ENCODE results near the gene KIF1C. TPM values are rescaled to one million over a fixed set of nuclear protein-coding genes. Genes with fewer than 3 reads are reported as not detected.

The KIF1C gene
- total and polyA plus RNA-seq, 9 of the 15 experiments (the other 6 are each of a cell fraction or from before 2014, with no cell fraction given), result 0.38 to 68.4 (median 25.1) TPM

DNA sequence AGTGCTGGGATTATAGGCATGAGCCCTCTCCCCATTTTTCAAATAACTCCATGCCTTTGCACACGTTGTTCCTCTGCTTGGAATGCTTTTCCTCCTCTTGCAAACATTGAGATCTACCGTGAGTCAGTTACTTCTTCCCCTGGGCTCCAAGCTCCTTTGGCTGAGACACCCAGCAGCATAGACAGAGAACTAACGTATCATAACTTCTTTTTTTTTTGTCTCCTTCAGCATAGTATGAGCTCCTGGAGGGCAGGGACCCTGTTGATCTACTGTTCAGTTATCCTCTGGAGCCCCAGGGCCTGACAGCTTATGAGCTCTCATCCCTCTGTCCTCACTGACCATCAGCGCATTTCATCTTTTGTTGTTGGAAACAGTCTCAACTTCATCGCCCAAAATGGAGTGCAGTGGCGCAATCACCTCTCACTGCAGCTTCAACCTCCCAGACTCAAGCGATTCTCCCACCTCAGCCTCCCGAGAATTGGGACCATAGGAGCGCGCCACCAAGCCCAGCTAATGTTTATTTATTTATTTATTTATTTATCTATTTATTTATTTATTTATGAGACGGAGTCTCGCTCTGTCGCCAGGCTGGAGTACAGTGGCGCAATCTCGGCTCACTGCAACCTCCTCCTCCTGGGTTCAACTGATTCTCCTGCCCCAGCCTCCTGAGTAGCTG lies 32.3 kb upstream of the KIF1C start:
- intact Hi-C loops (cut with micrococcal nuclease), result loop anchor here (10.0 kb wide), 1 partner anchor 61 kb away; the partner anchor contains the start of gene CHRNE
- CTCF ChIA-PET (ENCODE audit: low intra/inter-chr PET ratio), result no interaction called here

DNA sequence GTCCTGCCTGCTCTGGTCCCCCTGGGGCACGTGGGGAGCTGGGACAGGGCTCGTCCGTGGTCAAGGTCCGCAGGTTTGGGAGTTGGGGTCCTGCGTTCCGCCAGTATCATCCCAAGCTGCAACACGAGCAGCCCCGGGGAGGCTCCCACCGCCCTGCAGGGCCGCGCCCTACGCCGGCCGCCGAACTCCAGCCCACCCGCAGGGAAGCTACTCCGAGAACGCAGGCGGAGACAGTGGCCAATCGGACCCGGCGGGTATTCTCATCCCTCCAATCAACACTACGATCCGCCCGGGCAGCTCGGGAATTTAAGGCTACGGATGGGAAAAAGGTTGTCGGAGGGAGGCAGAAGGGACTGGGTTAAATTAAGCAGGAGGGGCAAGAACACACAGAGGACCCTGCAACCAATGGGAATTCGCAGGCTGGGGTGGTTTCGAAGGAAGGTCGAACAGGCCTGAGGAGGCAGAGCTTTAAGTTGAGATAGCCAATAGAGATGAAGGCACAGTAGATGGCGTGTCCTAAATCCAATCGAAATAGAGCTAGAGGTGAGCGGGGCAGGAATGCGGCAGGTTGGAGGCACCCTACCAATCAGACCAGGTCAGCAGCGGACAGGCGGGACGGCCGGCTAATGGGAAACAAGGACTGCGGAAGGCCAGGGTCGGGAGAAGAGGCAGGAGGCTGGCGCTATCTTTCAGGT lies 30.8 kb upstream of the KIF1C start:
- peaks cover 37% of the 10 kb centered on the region; the same call in 2 of the 3 replicates for H3K36me3 ChIP-seq (ENCODE audit: control insufficient read depth, insufficient read depth, low read length)
- in situ Hi-C loops (cut with MboI), result no loop called here
- no peaks in the 10 kb centered on the region for H3K9me1 ChIP-seq (ENCODE audit: control insufficient read depth, insufficient read depth, low read length)
- peaks cover 22 to 23% of the 10 kb centered on the region in 2 experiments for H3K4me1 ChIP-seq (replicated peaks in 1 of 2; ENCODE audit: control insufficient read depth in 2 of 2, insufficient read depth in 2 of 2, low read length in 2 of 2)
- peak overlapping the region; percentile 95 for H3K27ac ChIP-seq (ENCODE audit: extremely low read depth, low read depth, low read length)
- H3K79me2 ChIP-seq (ENCODE audit: control insufficient read depth, insufficient read depth, low read length), result peaks cover 26% of the 10 kb centered on the region
- ChIA-PET CTCF (ENCODE audit: low intra/inter-chr PET ratio) (no interaction called here), POLR2A (interaction anchor here (1.0 to 3.2 kb wide), 12 partner anchors 8 to 59 kb away, joined by 3 to 38 read pairs (median 5); partner anchors contain the start of genes ENO3, PFN1 and RNF167)
- WGBS (ENCODE audit: insufficient coverage, low coverage, missing lambda C conversion rate), result 2% methylated on average over 21 of the region's 42 CpGs
- intact Hi-C loops (cut with micrococcal nuclease), result loop anchor here (1.0 to 10.0 kb wide), 3 partner anchors 16 to 62 kb away; partner anchors contain the start of genes CHRNE and ENO3
- TSS peak; percentile 74 for BruUV-seq (replicated peaks)
- H3K27me3 ChIP-seq (ENCODE audit: control insufficient read depth in 2 of 2, insufficient read depth in 2 of 2, low read length in 2 of 2), result no peaks in the 10 kb centered on the region
- peak; percentile 80 to 97 (median 90) for DNase-seq (ENCODE audit: extremely low read depth in 1 of 4, low spot score in 3 of 4)
- peak overlapping the region; percentile 89 for H3K4me2 ChIP-seq (ENCODE audit: insufficient read depth, low read length)
- FAIRE-seq, result peak; percentile 98
- H3K9me3 ChIP-seq (replicated peaks; ENCODE audit: control insufficient read depth, insufficient read depth, low read depth, low read length), result no peaks in the 10 kb centered on the region
- peak overlapping the region; percentile 87 for H2AFZ ChIP-seq (ENCODE audit: low read depth, low read length)
- H3K9ac ChIP-seq (ENCODE audit: insufficient read depth in 1 of 2, low read depth in 2 of 2, low read length in 2 of 2), result peak overlapping the region; percentile 89 to 94
- no peaks in the 10 kb centered on the region for H4K20me1 ChIP-seq (replicated peaks; ENCODE audit: control insufficient read depth, insufficient read depth, low read length)
- H3K4me3 ChIP-seq, result peak overlapping the region; percentile 70
- ATAC-seq, result peak; percentile 95
- TF ChIP-seq IRF2 (CRISPR knock-in tag; IDR thresholded peaks at IDR 0.05) (no peak), RBM15 (IDR thresholded peaks at IDR 0.05; ENCODE audit: insufficient read depth, low read length) (no peak), RAD51 (IDR thresholded peaks at IDR 0.05; ENCODE audit: borderline replicate concordance, low read depth) (no peak), RUNX1 (IDR thresholded peaks at IDR 0.05; ENCODE audit: low read depth) (no peak)
- TF ChIP-seq, protein P1, sequence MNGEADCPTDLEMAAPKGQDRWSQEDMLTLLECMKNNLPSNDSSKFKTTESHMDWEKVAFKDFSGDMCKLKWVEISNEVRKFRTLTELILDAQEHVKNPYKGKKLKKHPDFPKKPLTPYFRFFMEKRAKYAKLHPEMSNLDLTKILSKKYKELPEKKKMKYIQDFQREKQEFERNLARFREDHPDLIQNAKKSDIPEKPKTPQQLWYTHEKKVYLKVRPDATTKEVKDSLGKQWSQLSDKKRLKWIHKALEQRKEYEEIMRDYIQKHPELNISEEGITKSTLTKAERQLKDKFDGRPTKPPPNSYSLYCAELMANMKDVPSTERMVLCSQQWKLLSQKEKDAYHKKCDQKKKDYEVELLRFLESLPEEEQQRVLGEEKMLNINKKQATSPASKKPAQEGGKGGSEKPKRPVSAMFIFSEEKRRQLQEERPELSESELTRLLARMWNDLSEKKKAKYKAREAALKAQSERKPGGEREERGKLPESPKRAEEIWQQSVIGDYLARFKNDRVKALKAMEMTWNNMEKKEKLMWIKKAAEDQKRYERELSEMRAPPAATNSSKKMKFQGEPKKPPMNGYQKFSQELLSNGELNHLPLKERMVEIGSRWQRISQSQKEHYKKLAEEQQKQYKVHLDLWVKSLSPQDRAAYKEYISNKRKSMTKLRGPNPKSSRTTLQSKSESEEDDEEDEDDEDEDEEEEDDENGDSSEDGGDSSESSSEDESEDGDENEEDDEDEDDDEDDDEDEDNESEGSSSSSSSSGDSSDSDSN (IDR thresholded peaks at IDR 0.05; ENCODE audit: borderline replicate concordance in 1 of 2, low read depth in 2 of 2, low read length in 2 of 2), result peak in 1 of 2 experiments; percentile 38; a peak in 2 of 4 replicates
- TF ChIP-seq, protein P2, sequence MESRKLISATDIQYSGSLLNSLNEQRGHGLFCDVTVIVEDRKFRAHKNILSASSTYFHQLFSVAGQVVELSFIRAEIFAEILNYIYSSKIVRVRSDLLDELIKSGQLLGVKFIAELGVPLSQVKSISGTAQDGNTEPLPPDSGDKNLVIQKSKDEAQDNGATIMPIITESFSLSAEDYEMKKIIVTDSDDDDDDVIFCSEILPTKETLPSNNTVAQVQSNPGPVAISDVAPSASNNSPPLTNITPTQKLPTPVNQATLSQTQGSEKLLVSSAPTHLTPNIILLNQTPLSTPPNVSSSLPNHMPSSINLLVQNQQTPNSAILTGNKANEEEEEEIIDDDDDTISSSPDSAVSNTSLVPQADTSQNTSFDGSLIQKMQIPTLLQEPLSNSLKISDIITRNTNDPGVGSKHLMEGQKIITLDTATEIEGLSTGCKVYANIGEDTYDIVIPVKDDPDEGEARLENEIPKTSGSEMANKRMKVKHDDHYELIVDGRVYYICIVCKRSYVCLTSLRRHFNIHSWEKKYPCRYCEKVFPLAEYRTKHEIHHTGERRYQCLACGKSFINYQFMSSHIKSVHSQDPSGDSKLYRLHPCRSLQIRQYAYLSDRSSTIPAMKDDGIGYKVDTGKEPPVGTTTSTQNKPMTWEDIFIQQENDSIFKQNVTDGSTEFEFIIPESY (CRISPR knock-in tag; IDR thresholded peaks at IDR 0.05), result no peak

More for the DNA sequence above, 32.3 kb upstream of the KIF1C start:
- peaks cover 25 to 27% of the 10 kb centered on the region in 2 experiments for H3K4me1 ChIP-seq (replicated peaks in 1 of 2; ENCODE audit: control insufficient read depth in 2 of 2, insufficient read depth in 2 of 2, low read length in 2 of 2)
- H3K27me3 ChIP-seq (ENCODE audit: control insufficient read depth in 2 of 2, insufficient read depth in 2 of 2, low read length in 2 of 2), result no peaks in the 10 kb centered on the region
- DNase-seq (ENCODE audit: extremely low read depth in 1 of 4, low spot score in 3 of 4) (no peak), ATAC-seq (no peak), FAIRE-seq (no peak)
- in situ Hi-C loops (cut with MboI), result no loop called here
- WGBS (ENCODE audit: insufficient coverage, low coverage, missing lambda C conversion rate), result 97% methylated on average over 8 of the region's 15 CpGs
- H3K27ac ChIP-seq (ENCODE audit: extremely low read depth, low read depth, low read length), result no peak overlapping the region; the same call in 2 of the 3 replicates
- H3K4me3 ChIP-seq, result no peak overlapping the region
- no peaks in the 10 kb centered on the region for H3K9me3 ChIP-seq (replicated peaks; ENCODE audit: control insufficient read depth, insufficient read depth, low read depth, low read length)
- no peak overlapping the region for H3K4me2 ChIP-seq (ENCODE audit: insufficient read depth, low read length)
- H3K79me2 ChIP-seq (ENCODE audit: control insufficient read depth, insufficient read depth, low read length), result peaks cover 26% of the 10 kb centered on the region
- TF ChIP-seq YY1 (IDR thresholded peaks at IDR 0.05; ENCODE audit: borderline replicate concordance in 1 of 3, control insufficient read depth in 1 of 3, extremely low read depth in 1 of 3, insufficient read depth in 3 of 3, insufficient read length in 1 of 3, insufficient replicate concordance in 2 of 3, low read depth in 1 of 3, low read length in 2 of 3), result peak in 1 of 3 experiments; percentile 23
- TF ChIP-seq NUFIP1 (IDR thresholded peaks at IDR 0.05; ENCODE audit: partially characterized antibody), result no peak
- no peaks in the 10 kb centered on the region for H3K9me1 ChIP-seq (ENCODE audit: control insufficient read depth, insufficient read depth, low read length)
- no TSS peak for BruUV-seq (replicated peaks)
- no peaks in the 10 kb centered on the region for H4K20me1 ChIP-seq (replicated peaks; ENCODE audit: control insufficient read depth, insufficient read depth, low read length)
- no peak overlapping the region for H3K9ac ChIP-seq (ENCODE audit: insufficient read depth in 1 of 2, low read depth in 2 of 2, low read length in 2 of 2)
- H3K36me3 ChIP-seq (ENCODE audit: control insufficient read depth, insufficient read depth, low read length), result peaks cover 26% of the 10 kb centered on the region; the same call in 1 of the 3 replicates
- H2AFZ ChIP-seq (ENCODE audit: low read depth, low read length), result no peak overlapping the region
- POLR2A ChIA-PET, result interaction anchor here (0.6 to 3.2 kb wide), 7 partner anchors 10 to 51 kb away, joined by 3 to 21 read pairs (median 4); partner anchors contain the start of gene PFN1

All from K562 (cell line).